HCT116 (cell line): ENCODE data around the gene FAM111A.

Experiments
- ATF3 ChIP-seq: IDR thresholded peaks from 2 replicates; pipeline ENCODE4 v1.6.1; 2012
- CEBPB ChIP-seq: IDR thresholded peaks from 2 replicates; pipeline ENCODE4 v1.6.1; 2012; ENCODE audit warnings: low read depth
- EGR1 ChIP-seq: IDR thresholded peaks from 2 replicates; pipeline ENCODE4 v1.6.1; 2012; ENCODE audit warnings: low read depth
- EZH2 ChIP-seq: fragments of 200-600 bp; sonication (generic); IDR thresholded peaks from 2 replicates; pipeline ENCODE4 v1.6.1; 2017; ENCODE audit warnings: antibody characterized with exemption, mixed run types
- EZH2phosphoT487 ChIP-seq: fragments of 200-600 bp; IDR thresholded peaks from 2 replicates; pipeline ENCODE4 v1.6.1; 2018; ENCODE audit warnings: antibody characterized with exemption, borderline replicate concordance
- FOSL1 ChIP-seq: IDR thresholded peaks from 2 replicates; pipeline ENCODE4 v1.6.1; 2012; ENCODE audit warnings: low read depth
- JUND ChIP-seq: IDR thresholded peaks from 2 replicates; pipeline ENCODE4 v1.6.1; 2012
- MAX ChIP-seq: IDR thresholded peaks from 2 replicates; pipeline ENCODE4 v1.6.1; 2012
- POLR2A ChIP-seq: IDR thresholded peaks from 2 replicates; pipeline ENCODE4 v1.7.0; 2011; ENCODE audit warnings: borderline replicate concordance; ENCODE audit not compliant: insufficient read depth, insufficient read length; ENCODE audit errors: extremely low read depth
- POLR2AphosphoS5 ChIP-seq: IDR thresholded peaks from 2 replicates; pipeline ENCODE4 v1.6.1; 2011; ENCODE audit warnings: mild to moderate bottlenecking, low read depth, low read length, moderate library complexity
- RAD21 ChIP-seq: IDR thresholded peaks from 2 replicates; pipeline ENCODE4 v1.6.1; 2012; ENCODE audit warnings: low read depth, mild to moderate bottlenecking
- ZNF274 ChIP-seq: fragments of 200-500 bp; sonication (Bioruptor generic); IDR thresholded peaks from 2 replicates; pipeline ENCODE4 v1.6.1; 2014; ENCODE audit warnings: mild to moderate bottlenecking, low read depth, low read length, inconsistent platforms
- TF ChIP-seq, protein P1 (sequence below), 3 experiments: fragments of 200-600 bp in 1 of 3; sonication (generic) in 1 of 3; IDR thresholded peaks in 2 of 3; conservative IDR thresholded peaks in 1 of 3; 2 replicates each; pipeline ENCODE4 v1.5.1; 2012 to 2017; ENCODE audit warnings: low read depth in 2 of 3, low read length in 2 of 3, antibody characterized with exemption in 1 of 3, borderline replicate concordance in 1 of 3, control low read depth in 1 of 3, mild to moderate bottlenecking in 1 of 3, mixed read lengths in 1 of 3, mixed run types in 1 of 3, moderate library complexity in 1 of 3; ENCODE audit not compliant: insufficient read depth in 1 of 3

DNA sequence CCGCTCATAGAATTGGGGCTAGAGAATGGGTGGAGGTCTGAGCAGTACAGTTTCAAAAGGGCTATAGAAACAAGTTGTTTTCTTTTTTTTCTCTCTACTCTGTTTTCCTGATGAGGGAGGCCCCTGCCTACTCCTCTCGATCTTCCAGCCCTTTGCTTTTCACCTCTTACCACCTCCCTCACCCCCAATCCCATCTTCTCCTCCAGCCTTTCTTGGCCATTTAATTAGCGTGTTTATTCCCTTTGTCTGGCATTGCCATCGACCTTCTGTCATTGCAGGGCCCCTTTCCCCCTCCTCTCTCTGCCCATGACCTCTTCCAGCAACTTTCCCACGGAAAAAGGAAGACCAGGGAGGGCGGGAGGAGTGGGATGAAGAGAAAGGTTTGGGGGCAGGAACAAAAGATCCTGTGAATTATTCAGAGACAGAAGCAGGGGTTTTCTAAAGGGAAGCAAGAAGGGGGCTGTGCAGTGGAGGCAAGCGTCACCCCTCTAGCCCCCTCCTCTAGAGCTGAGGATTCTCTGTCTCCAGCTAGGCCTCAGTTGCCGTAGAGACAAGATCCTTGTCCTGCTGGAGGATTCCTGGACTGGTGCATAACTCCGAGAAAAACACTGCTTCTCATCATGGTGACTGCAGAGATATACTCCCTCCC, 42.2 kb downstream of the FAM111A start:
- TF ChIP-seq JUND (no peak), POLR2A (no peak), EZH2 (no peak), MAX (no peak), EZH2phosphoT487 (no peak), FOSL1 (no peak), POLR2AphosphoS5 (no peak), ATF3 (no peak), RAD21 (no peak), ZNF274 (no peak), EGR1 (no peak), CEBPB (no peak)
- TF ChIP-seq, protein P1, sequence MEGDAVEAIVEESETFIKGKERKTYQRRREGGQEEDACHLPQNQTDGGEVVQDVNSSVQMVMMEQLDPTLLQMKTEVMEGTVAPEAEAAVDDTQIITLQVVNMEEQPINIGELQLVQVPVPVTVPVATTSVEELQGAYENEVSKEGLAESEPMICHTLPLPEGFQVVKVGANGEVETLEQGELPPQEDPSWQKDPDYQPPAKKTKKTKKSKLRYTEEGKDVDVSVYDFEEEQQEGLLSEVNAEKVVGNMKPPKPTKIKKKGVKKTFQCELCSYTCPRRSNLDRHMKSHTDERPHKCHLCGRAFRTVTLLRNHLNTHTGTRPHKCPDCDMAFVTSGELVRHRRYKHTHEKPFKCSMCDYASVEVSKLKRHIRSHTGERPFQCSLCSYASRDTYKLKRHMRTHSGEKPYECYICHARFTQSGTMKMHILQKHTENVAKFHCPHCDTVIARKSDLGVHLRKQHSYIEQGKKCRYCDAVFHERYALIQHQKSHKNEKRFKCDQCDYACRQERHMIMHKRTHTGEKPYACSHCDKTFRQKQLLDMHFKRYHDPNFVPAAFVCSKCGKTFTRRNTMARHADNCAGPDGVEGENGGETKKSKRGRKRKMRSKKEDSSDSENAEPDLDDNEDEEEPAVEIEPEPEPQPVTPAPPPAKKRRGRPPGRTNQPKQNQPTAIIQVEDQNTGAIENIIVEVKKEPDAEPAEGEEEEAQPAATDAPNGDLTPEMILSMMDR (IDR thresholded peaks at IDR 0.05 in 2 of 3, conservative IDR thresholded peaks at IDR 0.05 in 1 of 3; ENCODE audit: borderline replicate concordance in 1 of 3, insufficient read depth in 1 of 3, low read depth in 2 of 3, low read length in 2 of 3): no peak
